Activated CD8-positive, alpha-beta T cell treated with anti-CD3 and anti-CD28 coated beads for 36 hours (primary cell): ENCODE results near the gene SLC34A1. TPM values are rescaled to one million over a fixed set of nuclear protein-coding genes. Genes with fewer than 3 reads are reported as not detected.

Experiments
- ATAC-seq: fragments of 200-7000 bp; cut with Tn5 transposase; one replicate; pipeline ENCODE4 v1.10.0; 2021; ENCODE audit warnings: mild to moderate bottlenecking, moderate library complexity
- CTCF ChIA-PET: fragments of 350-600 bp; sonication (Branson Sonifier 250); formaldehyde crosslinking; loops from one replicate; lab custom pipeline; 2021; ENCODE audit warnings: antibody characterized with exemption; lab: Charles Lee
- POLR2A ChIA-PET: fragments of 350-600 bp; sonication (Branson Sonifier 250); formaldehyde crosslinking; loops from one replicate; lab custom pipeline; 2021; ENCODE audit warnings: antibody characterized with exemption; lab: Charles Lee
- DNase-seq: peaks from one replicate; pipeline ENCODE4 v3.0.0-alpha.2; 2020
- H3K27ac Mint-ChIP-seq: one replicate; pipeline ENCODE4 v1.8.0; 2021; ENCODE audit warnings: mild to moderate bottlenecking, mixed read lengths
- H3K27me3 Mint-ChIP-seq: one replicate; pipeline ENCODE4 v1.8.0; 2021; ENCODE audit warnings: mixed read lengths
- H3K36me3 Mint-ChIP-seq: one replicate; pipeline ENCODE4 v1.8.0; 2021; ENCODE audit warnings: low read depth, mixed read lengths
- H3K4me1 Mint-ChIP-seq: one replicate; pipeline ENCODE4 v1.8.0; 2021; ENCODE audit warnings: low read depth, mixed read lengths
- H3K4me3 Mint-ChIP-seq: one replicate; pipeline ENCODE4 v1.8.0; 2021; ENCODE audit warnings: mild to moderate bottlenecking, moderate library complexity, mixed read lengths
- H3K9me3 Mint-ChIP-seq: one replicate; pipeline ENCODE4 v1.8.0; 2021; ENCODE audit warnings: mixed read lengths
- CTCF ChIP-seq: fragments of 200-600 bp; IDR thresholded peaks from one replicate; pipeline ENCODE4 v1.8.0; 2022; ENCODE audit warnings: antibody characterized with exemption, mild to moderate bottlenecking
- intact Hi-C: fragments of 100-400 bp; cut with micrococcal nuclease; formaldehyde crosslinking; loops from one replicate; pipeline ENCODE4 v1.10.0; 2022
- total RNA-seq, 2 experiments: library from RNA; stranded (reverse); gene quantifications; one replicate each; pipeline ENCODE4 v1.2.3, GENCODE V29; 2021

The SLC34A1 gene
- total RNA-seq, 2 experiments from 2014 or later, result 0.29 to 0.43 TPM

GRCh38 chr5:177438468-177438867 is 54.2 kb downstream of the SLC34A1 start:
- no peaks in the 10 kb centered on the region for H3K9me3 Mint-ChIP-seq
- no peak for TF ChIP-seq CTCF
- H3K36me3 Mint-ChIP-seq, result peaks cover 70% of the 10 kb centered on the region
- CTCF ChIA-PET, result interaction anchor here (1.2 to 17.9 kb wide), 4 partner anchors 12 to 120 kb away, joined by 3 to 415 read pairs (median 52); partner anchors contain the start of genes F12, GRK6 and PFN3
- no peak for DNase-seq
- no peaks in the 10 kb centered on the region for H3K27me3 Mint-ChIP-seq
- intact Hi-C loops, result no loop called here
- no peak overlapping the region for H3K4me3 Mint-ChIP-seq
- ATAC-seq, result no peak
- POLR2A ChIA-PET, result interaction anchor here (1.0 to 20.7 kb wide), 4 partner anchors 10 to 17 kb away, joined by 3 to 606 read pairs (median 34); partner anchors contain the start of genes GRK6 and PRR7
- H3K4me1 Mint-ChIP-seq, result peaks cover 55% of the 10 kb centered on the region
- H3K27ac Mint-ChIP-seq, result peak overlapping the region; percentile 80

- Mint-ChIP-seq H3K27me3 (no peaks in the 10 kb centered on the region), H3K4me3 (no peak overlapping the region), H3K27ac (peak overlapping the region; percentile 87), H3K36me3 (peaks cover 61% of the 10 kb centered on the region), H3K9me3 (no peaks in the 10 kb centered on the region), H3K4me1 (peaks cover 54% of the 10 kb centered on the region)
- ATAC-seq (no peak), DNase-seq (no peak)
- intact Hi-C loops, result no loop called here
- ChIA-PET CTCF (interaction anchor here (1.0 to 17.9 kb wide), 6 partner anchors 13 to 129 kb away, joined by 3 to 415 read pairs (median 6); partner anchors contain the start of genes F12, GRK6 and PFN3), POLR2A (interaction anchor here (1.0 to 20.7 kb wide), 8 partner anchors 9 to 38 kb away, joined by 3 to 606 read pairs (median 30); partner anchors contain the start of genes GRK6, PFN3 and PRR7)
- TF ChIP-seq CTCF, result no peak
Measured at GRCh38 chr5:177439518-177440053, 55.4 kb downstream of the SLC34A1 start.

DNA sequence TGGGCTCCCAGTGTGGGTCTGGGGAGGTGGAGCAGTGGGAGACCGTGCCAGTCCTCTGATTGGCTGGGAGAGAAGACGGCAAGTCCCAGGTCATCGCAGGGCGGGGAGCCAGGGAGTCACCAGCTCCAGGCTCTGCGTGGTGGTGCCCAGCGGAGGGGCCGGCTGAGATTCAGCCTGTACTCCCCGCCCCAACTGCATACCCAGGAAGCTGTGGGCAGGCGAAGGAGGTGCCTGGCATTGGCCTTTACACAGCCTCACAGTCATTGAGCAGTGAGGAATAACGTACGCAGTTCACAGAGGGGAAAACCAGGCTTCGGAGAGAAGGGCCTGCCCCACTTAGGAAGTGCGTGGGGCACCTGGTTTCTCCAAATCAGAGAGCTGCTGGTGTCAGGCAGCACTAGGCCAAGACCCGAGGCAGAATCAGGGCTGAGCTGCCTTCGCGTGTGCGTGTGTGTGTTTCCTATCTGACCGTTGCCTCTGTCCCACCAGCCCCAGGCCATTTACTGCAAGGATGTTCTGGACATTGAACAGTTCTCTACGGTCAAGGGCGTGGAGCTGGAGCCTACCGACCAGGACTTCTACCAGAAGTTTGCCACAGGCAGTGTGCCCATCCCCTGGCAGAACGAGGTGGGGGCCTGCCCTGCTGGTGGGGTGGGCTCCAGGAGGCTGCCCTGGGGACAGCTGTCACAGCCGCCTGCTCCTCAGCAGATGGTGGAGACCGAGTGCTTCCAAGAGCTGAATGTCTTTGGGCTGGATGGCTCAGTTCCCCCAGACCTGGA is 56.2 kb downstream of the SLC34A1 start:
- intact Hi-C loops, result no loop called here
- Mint-ChIP-seq H3K4me1 (peaks cover 57% of the 10 kb centered on the region), H3K27ac (peak overlapping the region; percentile 87), H3K9me3 (no peaks in the 10 kb centered on the region), H3K36me3 (peaks cover 56% of the 10 kb centered on the region), H3K4me3 (peak overlapping the region; percentile 10), H3K27me3 (no peaks in the 10 kb centered on the region)
- ATAC-seq (peak; percentile 72), DNase-seq (peak; percentile 71)
- ChIA-PET POLR2A (interaction anchor here (1.4 to 20.7 kb wide), 8 partner anchors 8 to 37 kb away, joined by 4 to 606 read pairs (median 30); partner anchors contain the start of genes GRK6, PFN3 and PRR7), CTCF (interaction anchor here (1.0 to 17.9 kb wide), 6 partner anchors 10 to 130 kb away, joined by 4 to 415 read pairs (median 8); partner anchors contain the start of genes F12 and PFN3)
- no peak for TF ChIP-seq CTCF

GRCh38 chr5:177440990-177441780 is 57.0 kb downstream of the SLC34A1 start:
- H3K4me1 Mint-ChIP-seq, result peaks cover 63% of the 10 kb centered on the region
- no peak overlapping the region for H3K4me3 Mint-ChIP-seq
- TF ChIP-seq CTCF, result no peak
- no peaks in the 10 kb centered on the region for H3K27me3 Mint-ChIP-seq
- CTCF ChIA-PET, result interaction anchor here (1.1 to 17.9 kb wide), 7 partner anchors 9 to 71 kb away, joined by 3 to 415 read pairs (median 7); partner anchors contain the start of genes F12 and PFN3
- no peak for ATAC-seq
- H3K9me3 Mint-ChIP-seq, result no peaks in the 10 kb centered on the region
- POLR2A ChIA-PET, result interaction anchor here (1.0 to 20.7 kb wide), 9 partner anchors 8 to 48 kb away, joined by 3 to 606 read pairs (median 6); partner anchors contain the start of genes GRK6, PFN3 and PRR7
- DNase-seq, result no peak
- intact Hi-C loops, result no loop called here
- peaks cover 50% of the 10 kb centered on the region for H3K36me3 Mint-ChIP-seq
- peak overlapping the region; percentile 87 for H3K27ac Mint-ChIP-seq
